ENCODE results near the gene RBMS1.

Gene RBMS1

GRCh38 chr2:160493227-160494028 lies at the start of gene RBMS1:
TSS of gene RBMS1 (minus strand) at chr2:160493807. CDS start at chr2:160493363, 444 bp downstream.
- no peak for TF ChIP-seq CTCF (IDR thresholded peaks at IDR 0.05; ENCODE audit: extremely low read depth, insufficient read depth, missing control alignments)
- peak; percentile 57 for DNase-seq (ENCODE audit: low spot score)
- in situ Hi-C loops (cut with MboI; ENCODE audit: low pct_unique_long_range_greater_than_20kb, low sequenced_read_pairs, unreplicated experiment) = no loop called here

DNA sequence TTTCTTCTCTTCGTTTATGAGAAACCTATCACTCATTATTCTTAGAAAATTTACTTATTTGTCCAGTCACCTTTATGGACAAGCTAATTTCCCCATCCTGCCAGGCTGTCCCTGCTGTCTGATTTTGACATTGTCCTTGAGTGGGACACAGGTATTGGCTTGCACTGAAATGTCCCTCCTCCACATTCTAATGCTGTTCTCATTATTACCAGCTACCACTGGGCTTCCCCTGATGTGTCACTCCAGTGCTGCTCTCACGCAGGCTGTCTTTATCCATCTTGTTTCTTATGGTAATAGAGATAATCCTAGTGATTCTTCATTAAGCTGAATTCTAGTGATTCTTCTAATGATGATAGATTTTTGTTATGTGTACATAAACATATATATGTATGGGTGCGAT lies 48.1 kb upstream of the RBMS1 start:
- no peak for DNase-seq (ENCODE audit: low spot score)
- in situ Hi-C loops (cut with MboI; ENCODE audit: low pct_unique_long_range_greater_than_20kb, low sequenced_read_pairs, unreplicated experiment) = no loop called here
- no peak for TF ChIP-seq CTCF (IDR thresholded peaks at IDR 0.05; ENCODE audit: extremely low read depth, insufficient read depth, missing control alignments)

GRCh38 chr2:160538559-160539355 lies 45.1 kb upstream of the RBMS1 start:
- no peak for DNase-seq (ENCODE audit: low spot score)
- in situ Hi-C loops (cut with MboI; ENCODE audit: low pct_unique_long_range_greater_than_20kb, low sequenced_read_pairs, unreplicated experiment) = no loop called here
- TF ChIP-seq CTCF (IDR thresholded peaks at IDR 0.05; ENCODE audit: extremely low read depth, insufficient read depth, missing control alignments) = no peak

DNA sequence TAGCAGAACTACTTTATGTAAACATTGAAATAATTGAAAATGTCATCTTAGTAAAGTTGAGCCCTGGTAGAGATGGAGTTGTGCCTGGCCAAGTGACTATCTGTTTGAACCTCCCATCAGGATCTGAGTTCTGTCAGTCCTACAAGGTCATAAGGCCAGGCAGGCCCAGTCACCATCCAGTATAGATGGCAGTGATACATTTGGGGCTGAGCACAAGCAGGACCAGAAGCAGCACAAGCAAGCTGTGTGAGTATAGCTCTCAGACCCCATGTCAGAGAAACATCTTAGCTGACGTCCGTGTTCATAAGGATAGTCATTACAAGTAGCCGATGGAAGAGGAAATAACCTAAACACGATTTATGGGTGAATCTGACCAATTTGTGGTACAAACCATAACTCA lies 44.5 kb upstream of the RBMS1 start:
- TF ChIP-seq CTCF (IDR thresholded peaks at IDR 0.05; ENCODE audit: extremely low read depth, insufficient read depth, missing control alignments) = no peak
- no peak for DNase-seq (ENCODE audit: low spot score)
- in situ Hi-C loops (cut with MboI; ENCODE audit: low pct_unique_long_range_greater_than_20kb, low sequenced_read_pairs, unreplicated experiment) = no loop called here

- in situ Hi-C loops (cut with MboI; ENCODE audit: low pct_unique_long_range_greater_than_20kb, low sequenced_read_pairs, unreplicated experiment) = no loop called here
Measured at GRCh38 chr2:160534996-160535395, 41.4 kb upstream of the RBMS1 start.

DNA sequence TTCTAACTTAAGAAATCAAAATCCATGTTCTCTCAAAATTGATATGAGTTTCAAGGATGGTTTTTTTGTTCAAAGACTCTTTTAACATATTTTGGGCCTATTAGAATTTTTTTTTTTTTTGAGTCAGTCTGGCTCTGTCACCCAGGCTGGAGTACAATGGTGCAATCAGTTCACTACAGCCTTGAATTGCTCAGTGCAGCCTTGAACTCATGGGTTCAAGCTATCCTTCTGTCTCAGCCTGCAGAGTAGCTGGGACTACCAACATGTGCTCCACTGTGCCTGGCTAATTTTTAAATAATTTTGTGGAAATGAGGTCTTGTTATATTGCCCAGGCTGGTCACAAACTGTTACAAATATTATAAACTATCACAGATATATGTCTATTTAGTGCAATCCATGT lies 40.6 kb upstream of the RBMS1 start:
- TF ChIP-seq CTCF (IDR thresholded peaks at IDR 0.05; ENCODE audit: extremely low read depth, insufficient read depth, missing control alignments) = no peak
- no peak for DNase-seq (ENCODE audit: low spot score)
- in situ Hi-C loops (cut with MboI; ENCODE audit: low pct_unique_long_range_greater_than_20kb, low sequenced_read_pairs, unreplicated experiment) = no loop called here

More at GRCh38 chr2:160534996-160535395, 41.4 kb upstream of the RBMS1 start:
- TF ChIP-seq CTCF (IDR thresholded peaks at IDR 0.05; ENCODE audit: extremely low read depth, insufficient read depth, missing control alignments) = no peak
- DNase-seq (ENCODE audit: low spot score) = no peak
